ENCODE results near the gene TMEM150A.

The TMEM150A gene

GRCh38 chr2:85553184-85553583, 49.3 kb downstream of the TMEM150A start:
- H3K4me3 Mint-ChIP-seq, result no peak overlapping the region
- no peak for TF ChIP-seq CTCF (IDR thresholded peaks at IDR 0.05)
- no peak overlapping the region for H3K27ac Mint-ChIP-seq
- DNase-seq, result no peak
- peaks cover 40% of the 10 kb centered on the region for H3K36me3 Mint-ChIP-seq (ENCODE audit: low read depth)
- no peaks in the 10 kb centered on the region for H3K9me3 Mint-ChIP-seq
- H3K4me1 Mint-ChIP-seq, result peaks cover 9% of the 10 kb centered on the region
- no peaks in the 10 kb centered on the region for H3K27me3 Mint-ChIP-seq (ENCODE audit: low read depth, poor library complexity)

- H3K27ac Mint-ChIP-seq, result peak overlapping the region; percentile 58
- H3K9me3 Mint-ChIP-seq, result no peaks in the 10 kb centered on the region
- peaks cover 9% of the 10 kb centered on the region for H3K4me1 Mint-ChIP-seq
- peak; percentile 93 for TF ChIP-seq CTCF (IDR thresholded peaks at IDR 0.05)
- H3K4me3 Mint-ChIP-seq, result no peak overlapping the region
- peak; percentile 85 for DNase-seq
- no peaks in the 10 kb centered on the region for H3K27me3 Mint-ChIP-seq (ENCODE audit: low read depth, poor library complexity)
- peaks cover 34% of the 10 kb centered on the region for H3K36me3 Mint-ChIP-seq (ENCODE audit: low read depth)
These were observed 50.5 kb downstream of the TMEM150A start for GRCh38 chr2:85551698-85552678.

- Mint-ChIP-seq H3K4me1 (peaks cover 9% of the 10 kb centered on the region), H3K27ac (peak overlapping the region; percentile 77), H3K9me3 (no peaks in the 10 kb centered on the region), H3K4me3 (no peak overlapping the region), H3K27me3 (ENCODE audit: low read depth, poor library complexity) (no peaks in the 10 kb centered on the region), H3K36me3 (ENCODE audit: low read depth) (peaks cover 34% of the 10 kb centered on the region)
- no peak for DNase-seq
- TF ChIP-seq CTCF (IDR thresholded peaks at IDR 0.05), result no peak
These were observed 52.0 kb downstream of the TMEM150A start for GRCh38 chr2:85550486-85550885.

GRCh38 chr2:85549826-85550225, 52.7 kb downstream of the TMEM150A start:
- H3K36me3 Mint-ChIP-seq (ENCODE audit: low read depth), result peaks cover 34% of the 10 kb centered on the region
- no peak overlapping the region for H3K4me3 Mint-ChIP-seq
- H3K27ac Mint-ChIP-seq, result peak overlapping the region; percentile 95
- TF ChIP-seq CTCF (IDR thresholded peaks at IDR 0.05), result no peak
- no peaks in the 10 kb centered on the region for H3K9me3 Mint-ChIP-seq
- DNase-seq, result no peak
- H3K4me1 Mint-ChIP-seq, result peaks cover 9% of the 10 kb centered on the region
- H3K27me3 Mint-ChIP-seq (ENCODE audit: low read depth, poor library complexity), result no peaks in the 10 kb centered on the region

- peaks cover 34% of the 10 kb centered on the region for H3K36me3 Mint-ChIP-seq (ENCODE audit: low read depth)
- no peaks in the 10 kb centered on the region for H3K27me3 Mint-ChIP-seq (ENCODE audit: low read depth, poor library complexity)
- no peak for TF ChIP-seq CTCF (IDR thresholded peaks at IDR 0.05)
- H3K4me3 Mint-ChIP-seq, result no peak overlapping the region
- peaks cover 14% of the 10 kb centered on the region for H3K4me1 Mint-ChIP-seq
- DNase-seq, result no peak
- H3K9me3 Mint-ChIP-seq, result no peaks in the 10 kb centered on the region
- no peak overlapping the region for H3K27ac Mint-ChIP-seq
These were observed 53.4 kb downstream of the TMEM150A start for GRCh38 chr2:85549095-85549494.

GRCh38 chr2:85548608-85548900, 53.9 kb downstream of the TMEM150A start:
- Mint-ChIP-seq H3K9me3 (no peaks in the 10 kb centered on the region), H3K27me3 (ENCODE audit: low read depth, poor library complexity) (no peaks in the 10 kb centered on the region), H3K4me1 (peaks cover 19% of the 10 kb centered on the region), H3K4me3 (no peak overlapping the region), H3K36me3 (ENCODE audit: low read depth) (peaks cover 32% of the 10 kb centered on the region), H3K27ac (peak overlapping the region; percentile 76)
- no peak for TF ChIP-seq CTCF (IDR thresholded peaks at IDR 0.05)
- DNase-seq, result no peak

All from nephron progenitor cell (in vitro differentiated cells).